ENCODE results near the gene LRP5.

GRCh38 chr11:68461575-68461917, 149.2 kb downstream of the LRP5 start:
- TF ChIP-seq CTCF (IDR thresholded peaks at IDR 0.05) (no peak), POLR2AphosphoS5 (IDR thresholded peaks at IDR 0.05) (no peak), POLR2A (IDR thresholded peaks at IDR 0.05) (no peak)
